Measurements from ENCODE around the gene SMC5.
"Not testable (repeated sequence)": the region's sequence is repeated elsewhere in the genome, so short reads cannot be mapped to it uniquely, and the experiment has no call there.

Gene SMC5

GRCh38 chr9:70400107-70400892 lies 141.5 kb downstream of the SMC5 start:
- H3K27ac ChIP-seq: no peak overlapping the region
- TF ChIP-seq ZFX (IDR thresholded peaks at IDR 0.05) (no peak), CTCF (conservative IDR thresholded peaks at IDR 0.05) (no peak)

GRCh38 chr9:70401241-70401640 lies 142.5 kb downstream of the SMC5 start:
- H3K27ac ChIP-seq: not testable (repeated sequence)

GRCh38 chr9:70402213-70402612 lies 143.4 kb downstream of the SMC5 start:
- no peak for TF ChIP-seq CTCF (conservative IDR thresholded peaks at IDR 0.05)
- TF ChIP-seq ZFX (IDR thresholded peaks at IDR 0.05): no peak
- no peak overlapping the region for H3K27ac ChIP-seq

GRCh38 chr9:70403166-70403565 lies 144.4 kb downstream of the SMC5 start:
- no peak for TF ChIP-seq CTCF (conservative IDR thresholded peaks at IDR 0.05)
- no peak for TF ChIP-seq ZFX (IDR thresholded peaks at IDR 0.05)
- no peak overlapping the region for H3K27ac ChIP-seq

GRCh38 chr9:70403618-70404025 lies 144.8 kb downstream of the SMC5 start:
- no peak overlapping the region for H3K27ac ChIP-seq
- TF ChIP-seq ZFX (IDR thresholded peaks at IDR 0.05) (no peak), CTCF (conservative IDR thresholded peaks at IDR 0.05) (no peak)

- TF ChIP-seq CTCF (conservative IDR thresholded peaks at IDR 0.05): no peak
- no peak for TF ChIP-seq ZFX (IDR thresholded peaks at IDR 0.05)
- H3K27ac ChIP-seq: no peak overlapping the region
Measured at GRCh38 chr9:70404261-70404660, 145.5 kb downstream of the SMC5 start.

Measured in C4-2B (cell line).